SK-N-SH treated with all-trans-retinoic acid at 6 μM for 48 hours (cell line): Measurements from ENCODE around the gene KIF21A.

Experiments
- BACH2 ChIP-seq: fragments of 250-450 bp; sonication (Bioruptor Pico); IDR thresholded peaks from 2 replicates; pipeline ENCODE4 v1.9.0; 2021; ENCODE audit warnings: mild to moderate bottlenecking, borderline replicate concordance
- ISL1 ChIP-seq: fragments of 250-450 bp; sonication (Bioruptor Pico); IDR thresholded peaks from 2 replicates; pipeline ENCODE4 v2.1.2; 2022; ENCODE audit warnings: mild to moderate bottlenecking, moderate library complexity
- OSR1 ChIP-seq: fragments of 250-450 bp; sonication (Bioruptor Pico); IDR thresholded peaks from 2 replicates; pipeline ENCODE4 v1.8.0; 2022; ENCODE audit warnings: moderate library complexity, mild to moderate bottlenecking, inconsistent platforms
- SNAI2 ChIP-seq: fragments of 250-450 bp; sonication (Bioruptor Pico); IDR thresholded peaks from 2 replicates; pipeline ENCODE4 v1.5.0; 2020; ENCODE audit warnings: mild to moderate bottlenecking, moderate library complexity
- ZNF565 ChIP-seq: fragments of 450-650 bp; formaldehyde crosslinking; conservative IDR thresholded peaks from 2 replicates; pipeline ENCODE4 v1.5.0; 2020; ENCODE audit warnings: low read depth, mild to moderate bottlenecking, moderate library complexity
- TF ChIP-seq, protein P1 (sequence below): fragments of 250-450 bp; sonication (Bioruptor Pico); IDR thresholded peaks from 2 replicates; pipeline ENCODE4 v1.8.0; 2020; ENCODE audit warnings: mild to moderate bottlenecking, moderate library complexity, borderline replicate concordance

DNA sequence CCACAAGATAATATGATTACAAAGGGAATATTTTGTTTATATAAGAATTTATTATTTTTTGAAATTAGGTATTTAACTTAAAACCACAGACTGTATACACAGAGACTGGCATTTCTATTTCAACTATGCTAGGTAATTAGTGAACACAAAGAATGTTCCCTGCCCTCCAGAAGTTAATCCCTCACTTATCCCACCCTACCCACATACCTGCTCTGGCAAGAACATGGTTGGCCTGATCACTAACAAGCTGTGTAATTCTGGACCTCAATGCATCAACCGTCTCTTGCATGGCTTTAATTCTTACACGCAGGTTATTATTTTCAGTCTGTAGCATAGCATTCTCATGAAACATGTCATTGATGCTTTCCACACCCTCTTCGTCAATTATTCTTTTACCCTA lies 85.9 kb downstream of the KIF21A start:
- TF ChIP-seq, protein P1, sequence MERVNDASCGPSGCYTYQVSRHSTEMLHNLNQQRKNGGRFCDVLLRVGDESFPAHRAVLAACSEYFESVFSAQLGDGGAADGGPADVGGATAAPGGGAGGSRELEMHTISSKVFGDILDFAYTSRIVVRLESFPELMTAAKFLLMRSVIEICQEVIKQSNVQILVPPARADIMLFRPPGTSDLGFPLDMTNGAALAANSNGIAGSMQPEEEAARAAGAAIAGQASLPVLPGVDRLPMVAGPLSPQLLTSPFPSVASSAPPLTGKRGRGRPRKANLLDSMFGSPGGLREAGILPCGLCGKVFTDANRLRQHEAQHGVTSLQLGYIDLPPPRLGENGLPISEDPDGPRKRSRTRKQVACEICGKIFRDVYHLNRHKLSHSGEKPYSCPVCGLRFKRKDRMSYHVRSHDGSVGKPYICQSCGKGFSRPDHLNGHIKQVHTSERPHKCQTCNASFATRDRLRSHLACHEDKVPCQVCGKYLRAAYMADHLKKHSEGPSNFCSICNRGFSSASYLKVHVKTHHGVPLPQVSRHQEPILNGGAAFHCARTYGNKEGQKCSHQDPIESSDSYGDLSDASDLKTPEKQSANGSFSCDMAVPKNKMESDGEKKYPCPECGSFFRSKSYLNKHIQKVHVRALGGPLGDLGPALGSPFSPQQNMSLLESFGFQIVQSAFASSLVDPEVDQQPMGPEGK (CRISPR knock-in tag) = no peak
- TF ChIP-seq ZNF565 (CRISPR knock-in tag) = no peak
- TF ChIP-seq BACH2 (CRISPR knock-in tag) = no peak
- TF ChIP-seq SNAI2 = no peak
- TF ChIP-seq OSR1 (CRISPR knock-in tag) = no peak
- TF ChIP-seq ISL1 (CRISPR knock-in tag) = no peak
